Measurements from ENCODE around the gene ZNF526. TPM values are rescaled to one million over a fixed set of nuclear protein-coding genes. Genes with fewer than 3 reads are reported as not detected.

The ZNF526 gene
- total RNA-seq, 1 experiment from 2014 or later: 19.4 TPM

DNA sequence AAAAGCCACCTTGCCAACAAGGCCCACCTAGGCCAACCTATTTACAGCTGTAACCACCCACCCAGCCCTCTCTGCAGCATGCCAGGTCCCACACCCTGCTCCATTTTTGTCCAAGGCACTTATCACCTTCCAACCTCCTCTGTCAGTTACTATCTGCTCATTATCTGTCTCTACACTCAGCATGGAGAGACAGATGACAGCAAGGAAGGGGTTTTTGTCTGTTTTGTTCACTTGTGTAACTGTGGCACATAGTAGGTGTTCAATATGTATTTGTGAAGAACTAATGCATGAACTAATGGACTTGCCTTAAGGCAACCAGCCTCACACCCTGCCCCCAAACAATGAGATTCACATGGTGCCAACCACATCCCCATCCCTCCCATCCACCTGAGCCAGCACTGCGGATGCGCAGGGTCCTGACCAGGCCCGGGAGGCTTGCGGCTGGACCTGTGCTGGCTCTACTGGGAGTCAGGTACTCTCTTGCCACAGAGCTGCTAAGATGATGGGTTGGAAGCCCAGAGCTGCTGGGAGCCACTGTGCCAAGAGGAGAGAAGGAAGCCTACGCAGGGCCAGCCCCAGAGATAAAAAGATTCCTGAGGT is 19.9 kb upstream of the ZNF526 start:
- CTCF ChIA-PET: interaction anchor here (0.6 kb wide), 1 partner anchor 184 kb away, joined by 3 read pairs; no protein-coding TSS in a partner anchor
- no peak for TF ChIP-seq CTCF (IDR thresholded peaks at IDR 0.05; ENCODE audit: insufficient read depth in 1 of 2, low read depth in 1 of 2, low read length in 1 of 2, severe bottlenecking in 1 of 2, unreplicated experiment in 1 of 2)
- Mint-ChIP-seq H3K4me3 (ENCODE audit: unreplicated experiment) (no peak overlapping the region), H3K27ac (ENCODE audit: unreplicated experiment) (no peak overlapping the region), H3K27me3 (ENCODE audit: insufficient read depth, unreplicated experiment) (no peaks in the 10 kb centered on the region), H3K9me3 (ENCODE audit: unreplicated experiment) (no peaks in the 10 kb centered on the region), H3K36me3 (ENCODE audit: insufficient read depth, unreplicated experiment) (peaks cover 53% of the 10 kb centered on the region), H3K4me1 (ENCODE audit: low read depth, unreplicated experiment) (no peaks in the 10 kb centered on the region)
- POLR2A ChIA-PET: no interaction called here
- H3K36me3 ChIP-seq (ENCODE audit: control insufficient read depth, insufficient read depth, low read length): peaks cover 6% of the 10 kb centered on the region
- no peaks in the 10 kb centered on the region for H3K27me3 ChIP-seq (replicated peaks; ENCODE audit: control insufficient read depth, insufficient read depth, low read length)
- BruUV-seq (replicated peaks): no TSS peak
- H3K9me3 ChIP-seq: no peaks in the 10 kb centered on the region
- no peaks in the 10 kb centered on the region for H3K4me1 ChIP-seq
- DNase-seq: no peak
- H3K4me3 ChIP-seq (ENCODE audit: low read depth, low read length): no peak overlapping the region
- intact Hi-C loops (cut with micrococcal nuclease; ENCODE audit: unreplicated experiment): no loop called here

GRCh38 chr19:42201489-42202289 is 18.4 kb upstream of the ZNF526 start:
- Mint-ChIP-seq H3K9me3 (ENCODE audit: unreplicated experiment) (no peaks in the 10 kb centered on the region), H3K27ac (ENCODE audit: unreplicated experiment) (no peak overlapping the region), H3K27me3 (ENCODE audit: insufficient read depth, unreplicated experiment) (no peaks in the 10 kb centered on the region), H3K36me3 (ENCODE audit: insufficient read depth, unreplicated experiment) (peaks cover 60% of the 10 kb centered on the region), H3K4me3 (ENCODE audit: unreplicated experiment) (no peak overlapping the region), H3K4me1 (ENCODE audit: low read depth, unreplicated experiment) (no peaks in the 10 kb centered on the region)
- no peaks in the 10 kb centered on the region for H3K4me1 ChIP-seq
- no TSS peak for BruUV-seq (replicated peaks)
- no peak for DNase-seq
- no peaks in the 10 kb centered on the region for H3K9me3 ChIP-seq
- no peak overlapping the region for H3K4me3 ChIP-seq (ENCODE audit: low read depth, low read length)
- CTCF ChIA-PET: no interaction called here
- peaks cover 6% of the 10 kb centered on the region for H3K36me3 ChIP-seq (ENCODE audit: control insufficient read depth, insufficient read depth, low read length)
- intact Hi-C loops (cut with micrococcal nuclease; ENCODE audit: unreplicated experiment): no loop called here
- H3K27me3 ChIP-seq (replicated peaks; ENCODE audit: control insufficient read depth, insufficient read depth, low read length): no peaks in the 10 kb centered on the region
- no peak for TF ChIP-seq CTCF (IDR thresholded peaks at IDR 0.05; ENCODE audit: insufficient read depth in 1 of 2, low read depth in 1 of 2, low read length in 1 of 2, severe bottlenecking in 1 of 2, unreplicated experiment in 1 of 2)
- POLR2A ChIA-PET: no interaction called here

GRCh38 chr19:42202290-42202880 is 17.7 kb upstream of the ZNF526 start:
- intact Hi-C loops (cut with micrococcal nuclease; ENCODE audit: unreplicated experiment): no loop called here

More at GRCh38 chr19:42202290-42202880, 17.7 kb upstream of the ZNF526 start:
- H3K9me3 Mint-ChIP-seq (ENCODE audit: unreplicated experiment): no peaks in the 10 kb centered on the region
- peaks cover 5% of the 10 kb centered on the region for H3K36me3 ChIP-seq (ENCODE audit: control insufficient read depth, insufficient read depth, low read length)
- H3K4me3 ChIP-seq (ENCODE audit: low read depth, low read length): no peak overlapping the region
- no peak overlapping the region for H3K27ac Mint-ChIP-seq (ENCODE audit: unreplicated experiment)
- no peak for TF ChIP-seq CTCF (IDR thresholded peaks at IDR 0.05; ENCODE audit: insufficient read depth in 1 of 2, low read depth in 1 of 2, low read length in 1 of 2, severe bottlenecking in 1 of 2, unreplicated experiment in 1 of 2)
- 0 out of 2 replicates have a peak, but pooled peaks cover 5% of the 10 kb centered on the region for H3K4me1 ChIP-seq
- no peaks in the 10 kb centered on the region for H3K27me3 Mint-ChIP-seq (ENCODE audit: insufficient read depth, unreplicated experiment)
- no peak for DNase-seq
- POLR2A ChIA-PET: no interaction called here
- H3K4me1 Mint-ChIP-seq (ENCODE audit: low read depth, unreplicated experiment): no peaks in the 10 kb centered on the region
- BruUV-seq (replicated peaks): no TSS peak
- H3K36me3 Mint-ChIP-seq (ENCODE audit: insufficient read depth, unreplicated experiment): peaks cover 60% of the 10 kb centered on the region
- H3K27me3 ChIP-seq (replicated peaks; ENCODE audit: control insufficient read depth, insufficient read depth, low read length): no peaks in the 10 kb centered on the region
- H3K9me3 ChIP-seq: no peaks in the 10 kb centered on the region
- CTCF ChIA-PET: no interaction called here
- H3K4me3 Mint-ChIP-seq (ENCODE audit: unreplicated experiment): no peak overlapping the region
